H1 (cell line): Measurements from ENCODE around the gene SEC16A. TPM values are rescaled to one million over a fixed set of nuclear protein-coding genes. Genes with fewer than 3 reads are reported as not detected.

ENCODE experiments used
- KDM4A ChIP-seq: IDR thresholded peaks from one replicate; pipeline ENCODE4 v1.7.1; 2012; ENCODE audit warnings: low read depth, mild to moderate bottlenecking, moderate library complexity, low read length, inconsistent platforms; ENCODE audit not compliant: severe bottlenecking
- POU5F1 ChIP-seq: IDR thresholded peaks from 2 replicates; pipeline ENCODE4 v1.6.1; 2011; ENCODE audit warnings: low read depth, mild to moderate bottlenecking, low read length, moderate library complexity
- TCF12 ChIP-seq: IDR thresholded peaks from 2 replicates; pipeline ENCODE4 v1.6.1; 2011; ENCODE audit warnings: low read depth, mild to moderate bottlenecking, low read length
- polyA plus RNA-seq, 7 experiments: library from polyadenylated mRNA; depleted of rRNA in 3 of 7; stranded (reverse) in 5 of 7; unstranded in 2 of 7; fragments of >200 nt in 5 of 7; fragments of 200-250 nt in 2 of 7; gene quantifications; 1 replicate in 5 of 7; 2 replicates in 1 of 7; 4 replicates in 1 of 7; pipeline versions ENCODE4 v1.2.1 to v1.2.3, GENCODE V29; 2011 to 2013; ENCODE audit warnings: missing spikeins in 2 of 7, mixed read lengths in 2 of 7
- total RNA-seq: library from RNA; stranded (reverse); fragmentation: NEBNext Ultra II Directional; extraction: Animal tissue kit (Norgen Biotek cat#: 25700); gene quantifications from 2 replicates; pipeline ENCODE4 v1.2.1, GENCODE V29; 2021

SEC16A gene
- total and polyA plus RNA-seq, 2 of the 8 experiments (the other 6 are each of a cell fraction or from before 2014, with no cell fraction given), result 21.6 to 49.0 TPM

GRCh38 chr9:136443087-136443486, 39.8 kb downstream of the SEC16A start (continued):
- TF ChIP-seq POU5F1 (no peak), TCF12 (no peak), KDM4A (no peak)
